CD14-positive monocyte (primary cell): ENCODE results near the gene VPS18. TPM values are rescaled to one million over a fixed set of nuclear protein-coding genes. Genes with fewer than 3 reads are reported as not detected.

Experiments used
- DNase-seq, 3 donors: peaks; one replicate each; pipeline ENCODE4 v3.0.0-alpha.2; 2011 to 2022
- H2AFZ ChIP-seq: 2 replicates; pipeline ENCODE4 v1.6.0; 2012; ENCODE audit warnings: mild to moderate bottlenecking, low read depth, low read length, inconsistent platforms; ENCODE audit not compliant: insufficient read depth, poor library complexity, severe bottlenecking
- H3K27ac ChIP-seq, 2 donors: 1 replicate in 1 of 2; 2 replicates in 1 of 2; pipeline ENCODE4 v1.5.1; 2012 to 2013; ENCODE audit warnings: low read length in 2 of 2, control low read depth in 1 of 2, inconsistent platforms in 1 of 2, low read depth in 1 of 2, mild to moderate bottlenecking in 1 of 2
- H3K27me3 ChIP-seq, 2 donors: one replicate each; pipeline versions ENCODE4 v1.6.0 to v1.6.1; 2011 to 2013; ENCODE audit warnings: low read length in 2 of 2; ENCODE audit not compliant: control insufficient read depth in 2 of 2, insufficient read depth in 2 of 2
- H3K36me3 ChIP-seq, 2 donors: replicated peaks in 1 of 2; 1 replicate in 1 of 2; 2 replicates in 1 of 2; pipeline versions ENCODE4 v1.5.1 to v1.6.1; 2012 to 2013; ENCODE audit warnings: low read length in 2 of 2, control low read depth in 1 of 2, inconsistent platforms in 1 of 2, mild to moderate bottlenecking in 1 of 2; ENCODE audit not compliant: insufficient read depth in 2 of 2, control insufficient read depth in 1 of 2
- H3K4me1 ChIP-seq, 2 donors: 1 replicate in 1 of 2; 2 replicates in 1 of 2; pipeline versions ENCODE4 v1.5.1 to v1.6.1; 2012 to 2013; ENCODE audit warnings: low read length in 2 of 2, control low read depth in 1 of 2, inconsistent platforms in 1 of 2, mild to moderate bottlenecking in 1 of 2, moderate library complexity in 1 of 2; ENCODE audit not compliant: insufficient read depth in 2 of 2, control insufficient read depth in 1 of 2
- H3K4me2 ChIP-seq: replicated peaks from 2 replicates; pipeline ENCODE3; 2012; ENCODE audit warnings: low read length, moderate library complexity, mild to moderate bottlenecking; ENCODE audit not compliant: poor library complexity, severe bottlenecking; ENCODE audit errors: extremely low read depth
- H3K4me3 ChIP-seq, 3 experiments: fragments of 200-600 bp in 1 of 3; sonication (generic) in 1 of 3; replicated peaks in 1 of 3; 1 replicate in 2 of 3; 2 replicates in 1 of 3; pipeline ENCODE4 v1.5.1; 2011 to 2013; ENCODE audit warnings: low read length in 3 of 3, mild to moderate bottlenecking in 3 of 3, control low read depth in 2 of 3, low read depth in 2 of 3, inconsistent platforms in 1 of 3, moderate library complexity in 1 of 3
- H3K79me2 ChIP-seq: 2 replicates; pipeline ENCODE4 v1.6.0; 2012; ENCODE audit warnings: mild to moderate bottlenecking, control low read depth, inconsistent platforms, low read length, moderate library complexity; ENCODE audit not compliant: insufficient read depth
- H3K9ac ChIP-seq: 2 replicates; pipeline ENCODE4 v1.6.0; 2017; ENCODE audit warnings: low read length, mild to moderate bottlenecking; ENCODE audit not compliant: insufficient read depth, poor library complexity, severe bottlenecking
- H3K9me3 ChIP-seq, 2 donors: replicated peaks in 1 of 2; 1 replicate in 1 of 2; 2 replicates in 1 of 2; pipeline versions ENCODE4 v1.5.1 to v1.6.1; 2012 to 2013; ENCODE audit warnings: low read length in 2 of 2, control low read depth in 1 of 2; ENCODE audit not compliant: control insufficient read depth in 1 of 2, insufficient read depth in 1 of 2
- H4K20me1 ChIP-seq: 2 replicates; pipeline ENCODE4 v1.6.0; 2012; ENCODE audit warnings: mild to moderate bottlenecking, low read length, control low read depth, moderate library complexity; ENCODE audit not compliant: insufficient read depth
- H3K27ac Mint-ChIP-seq, 7 donors: one replicate each; pipeline ENCODE4 v1.8.0; 2020; ENCODE audit warnings: mild to moderate bottlenecking in 7 of 7, mixed read lengths in 7 of 7, moderate library complexity in 6 of 7, inconsistent platforms in 2 of 7
- H3K27me3 Mint-ChIP-seq, 3 donors: one replicate each; pipeline ENCODE4 v1.8.0; 2021 to 2022; ENCODE audit warnings: low read depth in 3 of 3, mild to moderate bottlenecking in 3 of 3, mixed read lengths in 3 of 3, moderate library complexity in 3 of 3, inconsistent platforms in 1 of 3
- H3K36me3 Mint-ChIP-seq, 2 donors: one replicate each; pipeline ENCODE4 v1.8.0; 2020; ENCODE audit warnings: mixed read lengths in 2 of 2, inconsistent platforms in 1 of 2, mild to moderate bottlenecking in 1 of 2
- H3K4me1 Mint-ChIP-seq: one replicate; pipeline ENCODE4 v1.8.0; 2020; ENCODE audit warnings: mild to moderate bottlenecking, mixed read lengths
- H3K4me3 Mint-ChIP-seq, 2 donors: one replicate each; pipeline ENCODE4 v1.8.0; 2020; ENCODE audit warnings: mild to moderate bottlenecking in 2 of 2, mixed read lengths in 2 of 2, moderate library complexity in 1 of 2
- H3K9me3 Mint-ChIP-seq, 7 donors: one replicate each; pipeline ENCODE4 v1.8.0; 2020 to 2022; ENCODE audit warnings: mixed read lengths in 7 of 7, mild to moderate bottlenecking in 6 of 7, moderate library complexity in 6 of 7, inconsistent platforms in 2 of 7
- WGBS: methylation state at CpG from one replicate; pipeline ENCODE4 v1.1.5; 2013; ENCODE audit warnings: missing lambda C conversion rate; ENCODE audit not compliant: insufficient coverage; 5-methylcytosine and 5-hydroxymethylcytosine counted together
- intact Hi-C, 2 donors: fragments of 100-400 bp; cut with micrococcal nuclease; formaldehyde crosslinking; loops; one replicate each; pipeline versions ENCODE4 v1.15.0 to v1.15.1; 2023
- polyA plus RNA-seq, 3 donors: library from polyadenylated mRNA; depleted of rRNA in 1 of 3; unstranded in 2 of 3; stranded (reverse) in 1 of 3; fragments of 300-500 nt in 2 of 3; fragments of >200 nt in 1 of 3; fragmentation: Illumina TruSeq in 2 of 3; gene quantifications; 1 replicate in 2 of 3; 2 replicates in 1 of 3; pipeline ENCODE4 v1.2.3, GENCODE V29; 2012 to 2021
- TF ChIP-seq, protein P1 (sequence below): fragments of 200-600 bp; IDR thresholded peaks from one replicate; pipeline ENCODE4 v1.8.0; 2022; ENCODE audit warnings: antibody characterized with exemption, mild to moderate bottlenecking

The VPS18 gene
- polyA plus RNA-seq, 3 donors, result 12.1 to 22.8 (median 21.8) TPM

GRCh38 chr15:40881351-40881750, 12.9 kb upstream of the VPS18 start:
- Histone ChIP-seq H3K36me3 (no peaks in the 10 kb centered on the region), H3K79me2 (no peaks in the 10 kb centered on the region), H3K4me1 (no peaks in the 10 kb centered on the region), H3K4me3 (no peak overlapping the region), H3K9me3 (no peaks in the 10 kb centered on the region), H3K27me3 (no peaks in the 10 kb centered on the region), H3K4me2 (no peak overlapping the region), H3K27ac (no peak overlapping the region), H3K9ac (no peak overlapping the region), H2AFZ (no peak overlapping the region), H4K20me1 (no peaks in the 10 kb centered on the region)
- TF ChIP-seq, protein P1, sequence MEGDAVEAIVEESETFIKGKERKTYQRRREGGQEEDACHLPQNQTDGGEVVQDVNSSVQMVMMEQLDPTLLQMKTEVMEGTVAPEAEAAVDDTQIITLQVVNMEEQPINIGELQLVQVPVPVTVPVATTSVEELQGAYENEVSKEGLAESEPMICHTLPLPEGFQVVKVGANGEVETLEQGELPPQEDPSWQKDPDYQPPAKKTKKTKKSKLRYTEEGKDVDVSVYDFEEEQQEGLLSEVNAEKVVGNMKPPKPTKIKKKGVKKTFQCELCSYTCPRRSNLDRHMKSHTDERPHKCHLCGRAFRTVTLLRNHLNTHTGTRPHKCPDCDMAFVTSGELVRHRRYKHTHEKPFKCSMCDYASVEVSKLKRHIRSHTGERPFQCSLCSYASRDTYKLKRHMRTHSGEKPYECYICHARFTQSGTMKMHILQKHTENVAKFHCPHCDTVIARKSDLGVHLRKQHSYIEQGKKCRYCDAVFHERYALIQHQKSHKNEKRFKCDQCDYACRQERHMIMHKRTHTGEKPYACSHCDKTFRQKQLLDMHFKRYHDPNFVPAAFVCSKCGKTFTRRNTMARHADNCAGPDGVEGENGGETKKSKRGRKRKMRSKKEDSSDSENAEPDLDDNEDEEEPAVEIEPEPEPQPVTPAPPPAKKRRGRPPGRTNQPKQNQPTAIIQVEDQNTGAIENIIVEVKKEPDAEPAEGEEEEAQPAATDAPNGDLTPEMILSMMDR, result no peak
- intact Hi-C loops, result no loop called here
- Mint-ChIP-seq H3K4me3 (no peak overlapping the region), H3K36me3 (no peaks in the 10 kb centered on the region), H3K27ac (no peak overlapping the region), H3K9me3 (peaks cover 0 to 6% (median 2%) of the 10 kb centered on the region in 7 donors), H3K4me1 (no peaks in the 10 kb centered on the region), H3K27me3 (peaks cover 5 to 9% (median 5%) of the 10 kb centered on the region in 3 donors)
- DNase-seq, result no peak
- 100% methylated on average over 3 of the region's 6 CpGs for WGBS

GRCh38 chr15:40886586-40886985, 7.7 kb upstream of the VPS18 start:
- no peak overlapping the region for H3K4me3 Mint-ChIP-seq
- no peaks in the 10 kb centered on the region for H3K79me2 ChIP-seq
- no peaks in the 10 kb centered on the region for H3K9me3 ChIP-seq
- no peaks in the 10 kb centered on the region for H3K36me3 Mint-ChIP-seq
- no peak overlapping the region for H2AFZ ChIP-seq
- no peak overlapping the region for H3K27ac ChIP-seq
- peaks cover 0 to 6% (median 2%) of the 10 kb centered on the region in 7 donors for H3K9me3 Mint-ChIP-seq
- no peak overlapping the region for H3K27ac Mint-ChIP-seq
- no peak overlapping the region for H3K4me3 ChIP-seq
- TF ChIP-seq, protein P1, result no peak
- H3K4me1 ChIP-seq, result no peaks in the 10 kb centered on the region
- H3K4me2 ChIP-seq, result no peak overlapping the region
- intact Hi-C loops, result no loop called here
- peaks cover 2 to 4% (median 4%) of the 10 kb centered on the region in 3 donors for H3K27me3 Mint-ChIP-seq
- no peak overlapping the region for H3K9ac ChIP-seq
- no peaks in the 10 kb centered on the region for H4K20me1 ChIP-seq
- no peaks in the 10 kb centered on the region for H3K4me1 Mint-ChIP-seq
- WGBS, result no CpG with 5 or more reads among the region's 1 CpG
- H3K36me3 ChIP-seq, result no peaks in the 10 kb centered on the region
- no peak for DNase-seq
- H3K27me3 ChIP-seq, result no peaks in the 10 kb centered on the region
